HG03139 (cell line): ENCODE data around the gene SPOP.
"Not testable (repeated sequence)": the region's sequence is repeated elsewhere in the genome, so short reads cannot be mapped to it uniquely, and the experiment has no call there.

ENCODE experiments used
- ATAC-seq: cut with Tn5 transposase; IDR thresholded peaks from one replicate; pipeline ENCODE4 v1.9.1; 2021; ENCODE audit not compliant: unreplicated experiment

SPOP gene

DNA sequence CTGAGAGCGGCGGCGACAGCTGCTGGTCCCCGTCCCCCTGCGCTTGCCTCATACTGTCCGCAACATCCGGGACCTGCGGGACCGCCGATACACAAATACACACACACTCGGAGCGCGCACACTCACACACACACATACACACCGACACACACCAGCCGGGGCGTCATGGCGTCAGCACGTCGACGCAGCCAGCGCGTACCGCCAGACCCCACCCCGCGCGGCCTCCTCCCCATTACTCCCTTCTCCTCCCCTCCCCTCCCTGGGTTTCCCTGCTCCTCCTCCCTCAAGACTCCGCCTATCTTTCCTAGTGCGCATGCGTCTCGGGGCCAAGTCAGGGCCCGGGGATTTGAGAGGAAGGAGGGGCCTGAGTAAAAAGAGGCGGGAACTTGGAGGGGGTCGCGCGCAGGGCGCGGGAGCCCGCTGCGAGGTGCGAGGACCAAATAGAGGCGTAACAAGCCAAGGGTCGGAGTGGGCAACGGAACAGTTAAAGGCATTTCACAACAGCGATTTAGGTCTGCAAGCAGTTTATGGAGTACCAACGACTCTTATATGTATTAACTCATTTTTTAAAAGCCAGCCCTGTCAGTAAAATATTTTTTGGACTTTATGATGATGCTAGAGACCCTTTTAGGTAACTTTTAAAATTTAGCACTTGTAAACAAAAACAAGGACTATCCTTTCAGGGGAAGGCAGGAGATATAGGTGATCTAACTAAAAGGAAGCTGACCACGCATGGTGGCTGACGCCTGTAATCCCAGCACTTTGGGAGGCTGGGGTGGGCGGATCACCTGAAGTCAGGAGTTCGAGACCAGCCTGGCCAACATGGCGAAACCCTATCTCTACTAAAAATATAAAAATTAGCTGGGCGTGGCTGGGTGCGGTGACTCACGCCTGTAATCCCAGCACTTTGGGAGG is at the start of gene SPOP:
TSS of gene SPOP (minus strand) at position 165 of the 915 bp plus-strand sequence. CDS start 55,287 bp downstream, outside the sequence.
- ATAC-seq = peak; percentile 71

- ATAC-seq = no peak
Observed at GRCh38 chr17:49727380-49727779, 49.5 kb upstream of the SPOP start.

DNA sequence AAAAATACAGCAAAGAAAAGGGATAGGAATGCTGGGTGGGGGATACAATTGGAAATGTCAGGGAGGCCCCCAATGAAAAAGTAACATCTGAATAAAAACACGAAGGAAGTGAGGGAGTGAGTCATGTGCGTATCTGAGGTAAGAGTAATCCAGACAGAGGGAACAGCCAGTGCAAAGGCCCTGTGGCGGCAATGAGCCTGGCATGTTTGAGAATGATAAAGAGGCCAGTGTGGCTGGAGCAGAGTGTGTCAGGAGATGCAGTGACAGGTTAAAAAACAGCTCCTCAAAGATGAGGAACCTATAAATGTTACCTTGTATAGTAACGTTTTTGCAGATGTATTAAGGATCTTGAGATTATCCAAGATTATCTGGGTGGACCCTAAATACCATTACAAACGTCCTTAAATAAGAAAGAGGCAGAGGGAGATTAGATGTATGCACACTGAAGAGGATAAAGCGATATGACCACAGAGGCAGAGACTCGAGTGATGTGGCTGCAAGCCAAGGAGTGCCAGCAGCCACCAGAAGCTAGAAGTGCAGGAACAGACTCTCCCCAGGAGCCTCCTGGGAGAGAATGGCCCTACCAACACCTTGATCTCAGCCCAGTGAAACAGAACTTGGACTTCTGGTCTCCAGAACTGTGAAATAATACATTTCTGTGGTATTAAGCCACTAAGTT is 47.7 kb upstream of the SPOP start:
- ATAC-seq = no peak

DNA sequence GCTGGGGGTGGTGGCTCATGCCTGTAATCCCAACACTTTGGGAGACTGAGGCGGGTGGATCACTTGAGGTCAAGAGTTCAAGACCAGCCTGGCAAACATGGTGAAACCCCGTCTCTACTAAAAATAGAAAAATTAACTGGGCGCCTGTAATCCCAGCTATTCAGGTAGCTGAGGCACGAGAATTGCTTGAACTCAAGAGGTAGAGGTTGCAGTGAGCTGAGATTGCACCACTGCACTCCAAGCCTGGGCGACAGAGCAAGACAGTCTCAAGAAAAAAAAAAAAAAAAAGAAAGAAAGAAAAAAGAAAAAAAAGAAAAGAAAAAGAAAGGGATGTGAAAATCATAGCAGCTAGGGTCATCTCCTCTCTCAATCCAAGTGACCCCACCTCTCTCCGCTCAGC is 46.7 kb upstream of the SPOP start:
- not testable (repeated sequence) for ATAC-seq

DNA sequence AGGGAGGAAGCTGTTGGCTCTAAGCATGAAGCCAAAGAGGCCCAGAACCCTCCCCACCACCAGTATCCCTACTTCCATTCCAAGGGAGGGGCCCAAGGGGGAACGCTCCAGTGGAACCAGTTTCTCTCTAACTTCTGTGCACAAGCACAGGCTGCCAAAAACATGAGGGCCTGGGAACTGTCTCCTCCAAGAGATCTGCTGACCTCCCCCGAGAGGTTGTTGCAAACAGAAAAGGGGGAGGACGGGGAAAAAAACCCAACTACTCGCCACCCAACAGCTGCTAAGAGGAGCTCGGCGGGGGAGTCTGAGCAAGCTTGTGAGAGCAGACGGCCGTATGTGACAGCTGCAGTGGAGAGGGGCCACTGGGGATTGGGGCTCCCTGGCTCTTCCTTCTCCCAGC is 45.5 kb upstream of the SPOP start:
- ATAC-seq = no peak

GRCh38 chr17:49722066-49722465 is 44.2 kb upstream of the SPOP start:
- no peak for ATAC-seq

- ATAC-seq = no peak
Observed at GRCh38 chr17:49717371-49717861, 39.5 kb upstream of the SPOP start.

DNA sequence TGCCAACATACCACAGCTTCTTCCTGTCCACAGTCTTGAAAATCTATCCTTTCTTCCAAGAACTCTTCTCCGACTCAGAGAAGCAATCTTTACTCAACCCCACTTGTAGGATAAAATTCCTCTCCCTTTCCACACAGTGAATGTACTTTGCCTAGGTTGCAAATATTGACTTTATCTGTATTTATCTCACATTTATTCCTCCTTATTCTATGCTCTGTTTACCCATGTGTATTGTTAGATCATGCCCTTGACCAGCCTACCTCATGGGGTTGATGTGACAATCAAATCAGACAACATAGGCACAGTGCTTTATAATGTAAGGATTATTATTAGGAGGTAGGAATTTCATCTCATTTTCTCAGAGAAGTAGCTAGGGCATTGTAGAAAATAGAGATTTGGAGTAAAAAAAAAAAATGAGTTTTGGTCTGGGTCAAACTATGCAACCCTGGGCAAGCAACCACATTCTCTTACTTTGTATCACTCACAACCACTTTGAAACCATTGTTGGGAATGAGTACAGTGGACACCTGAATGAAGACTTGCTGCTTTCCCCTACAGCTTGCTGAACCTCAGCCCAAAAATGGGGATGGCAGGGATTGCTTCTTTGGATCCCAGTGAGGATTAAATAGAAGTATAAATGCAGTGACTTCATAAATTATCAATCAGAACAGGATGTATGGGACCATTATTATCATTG is 38.9 kb upstream of the SPOP start:
- no peak for ATAC-seq

GRCh38 chr17:49715717-49716279 is 37.9 kb upstream of the SPOP start:
- no peak for ATAC-seq

GRCh38 chr17:49715216-49715615 is 37.3 kb upstream of the SPOP start:
- no peak for ATAC-seq

GRCh38 chr17:49708515-49709183 is 30.8 kb upstream of the SPOP start:
- no peak for ATAC-seq

- peak; percentile 91 for ATAC-seq
Observed at GRCh38 chr17:49707608-49708514, 30.0 kb upstream of the SPOP start, which contains the start of gene SLC35B1. Gene SLC35B1 (minus strand): TSS chr17:49707964. CDS start chr17:49707833, 131 bp downstream.

GRCh38 chr17:49707246-49707607 is 29.3 kb upstream of the SPOP start:
- no peak for ATAC-seq

DNA sequence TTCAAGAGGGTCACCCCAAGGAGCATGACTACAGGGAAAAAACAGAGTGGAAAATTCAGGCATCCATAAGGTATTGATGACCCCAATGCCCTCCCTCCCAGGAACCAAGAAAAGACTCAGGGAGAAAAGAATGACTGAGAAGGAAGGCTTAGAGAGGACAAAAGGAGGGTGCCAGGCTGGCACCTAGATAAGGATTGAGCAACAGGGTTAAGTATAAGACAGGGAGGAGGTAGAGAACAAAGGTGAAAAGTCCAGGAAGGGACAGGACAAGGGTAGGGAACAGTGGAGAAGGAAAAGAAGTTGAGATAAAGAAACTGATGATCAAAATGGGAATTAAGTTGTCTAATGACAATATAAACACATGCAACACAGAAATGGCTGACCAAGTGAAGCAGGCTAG is 27.4 kb upstream of the SPOP start:
- ATAC-seq = no peak

DNA sequence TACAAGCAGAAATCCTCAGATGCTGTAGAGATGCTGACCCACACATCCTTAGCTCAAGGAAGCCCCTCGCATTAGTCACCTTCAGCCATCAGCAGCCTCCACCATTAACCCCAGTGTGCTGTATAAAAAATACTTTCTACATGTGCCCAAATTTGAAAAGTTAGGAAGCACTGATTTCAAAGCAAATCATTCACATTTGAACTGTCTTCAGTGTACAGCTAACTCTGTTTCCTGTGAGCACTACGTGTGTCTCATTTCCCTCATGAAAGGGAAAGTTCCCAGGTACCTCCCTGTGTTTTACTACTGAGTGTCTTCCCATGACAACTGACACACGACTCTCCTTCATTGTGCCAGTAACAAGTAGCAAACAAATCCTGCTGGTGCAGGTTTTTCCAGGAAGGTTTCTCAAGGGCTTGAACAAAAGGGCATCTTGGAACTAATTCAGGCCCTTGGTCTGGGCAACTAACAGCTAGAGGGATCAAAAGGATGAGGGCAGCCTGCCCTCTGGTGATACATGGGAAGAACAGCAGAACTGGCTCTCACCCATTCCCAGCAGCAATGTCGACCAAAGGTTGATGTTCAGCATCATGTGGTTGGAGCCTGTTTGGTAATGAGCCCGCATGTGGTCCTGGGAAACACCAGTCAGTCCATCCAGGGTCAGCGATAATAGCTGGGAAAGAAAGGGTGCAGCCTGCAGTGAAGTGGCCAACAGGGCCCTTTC is 25.8 kb upstream of the SPOP start:
- ATAC-seq = no peak

- ATAC-seq = no peak
Observed at GRCh38 chr17:49700960-49701359, 23.1 kb upstream of the SPOP start.

GRCh38 chr17:49699966-49700575 is 22.2 kb upstream of the SPOP start:
- no peak for ATAC-seq

GRCh38 chr17:49698005-49698404 is 20.1 kb upstream of the SPOP start:
- ATAC-seq = no peak
